ENCODE data around the gene CHP1.
"Not testable (repeated sequence)": the region's sequence is repeated elsewhere in the genome, so short reads cannot be mapped to it uniquely, and the experiment has no call there.

DNA sequence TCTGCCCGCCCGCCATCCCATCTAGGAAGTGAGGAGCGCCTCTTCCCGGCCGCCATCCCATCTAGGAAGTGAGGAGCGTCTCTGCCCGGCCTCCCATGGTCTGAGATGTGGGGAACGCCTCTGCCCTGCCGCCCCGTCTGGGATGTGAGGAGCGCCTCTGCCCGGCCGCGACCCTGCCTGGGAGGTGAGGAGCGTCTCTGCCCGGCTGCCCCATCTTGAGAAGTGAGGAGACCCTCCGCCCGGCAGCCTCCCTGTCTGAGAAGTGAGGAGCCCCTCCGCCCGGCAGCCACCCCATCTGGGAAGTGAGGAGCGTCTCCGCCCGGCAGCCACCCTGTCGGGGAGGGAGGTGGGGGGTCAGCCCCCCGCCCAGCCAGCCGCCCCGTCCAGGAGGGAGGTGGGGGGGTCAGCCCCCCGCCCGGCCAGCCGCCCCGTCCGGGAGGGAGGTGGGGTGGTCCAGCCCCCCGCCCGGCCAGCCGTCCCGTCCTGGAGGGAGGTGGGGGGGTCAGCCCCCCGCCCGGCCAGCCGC, 89.8 kb downstream of the CHP1 start:
- TF ChIP-seq EZH2 (IDR thresholded peaks at IDR 0.05; ENCODE audit: borderline replicate concordance, low read length); CTCF (conservative IDR thresholded peaks at IDR 0.05 in 1 of 2, IDR thresholded peaks at IDR 0.05 in 1 of 2; ENCODE audit: extremely low read depth in 1 of 2, insufficient read depth in 1 of 2, low read depth in 1 of 2, low read length in 2 of 2): not testable (repeated sequence)
